ENCODE results near the gene SNRNP27.

SNRNP27 gene

GRCh38 chr2:69916106-69916505 is 22.4 kb downstream of the SNRNP27 start:
- no peak for DNase-seq (ENCODE audit: low spot score)

GRCh38 chr2:69917852-69918251 is 24.1 kb downstream of the SNRNP27 start:
- DNase-seq (ENCODE audit: low spot score) = peak; percentile 84

DNA sequence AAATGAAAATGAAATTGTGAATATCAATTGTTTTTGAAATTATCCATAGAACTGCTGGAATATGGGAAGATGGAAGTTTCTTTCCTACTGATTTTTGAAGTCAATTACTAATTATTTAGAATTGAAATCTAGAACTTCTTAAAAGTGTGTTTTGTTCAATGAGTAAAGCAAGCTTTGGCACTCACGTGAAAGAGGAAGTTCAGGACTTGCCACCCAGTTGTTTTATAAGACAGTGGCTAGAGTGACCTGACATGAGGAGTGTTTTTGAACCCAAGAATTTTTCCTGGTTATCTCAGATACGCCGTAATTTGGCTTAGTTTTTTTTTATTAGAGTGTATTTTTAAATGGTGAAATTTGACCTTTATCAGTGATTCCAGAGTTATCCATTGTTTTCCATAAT is 24.6 kb downstream of the SNRNP27 start:
- no peak for DNase-seq (ENCODE audit: low spot score)

DNA sequence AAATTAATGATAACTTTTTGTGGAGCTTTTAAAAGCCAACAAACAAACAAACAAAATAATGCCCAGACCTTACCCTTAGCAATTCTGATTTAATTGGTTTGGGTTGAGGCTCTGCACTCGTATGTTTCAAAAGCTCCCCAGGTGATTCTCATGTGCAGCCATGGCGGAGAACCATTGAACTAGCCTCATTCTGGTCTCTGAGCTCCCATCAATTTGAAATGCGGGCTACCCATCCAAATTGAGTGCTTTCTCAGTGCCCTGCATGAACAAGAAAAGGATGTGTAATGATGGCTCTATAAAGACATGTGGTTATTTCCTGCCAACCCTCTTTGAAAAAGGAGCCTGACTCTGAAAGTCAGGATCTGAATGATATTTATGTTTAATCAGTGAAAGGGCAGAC is 29.4 kb downstream of the SNRNP27 start:
- no peak for DNase-seq (ENCODE audit: low spot score)

DNA sequence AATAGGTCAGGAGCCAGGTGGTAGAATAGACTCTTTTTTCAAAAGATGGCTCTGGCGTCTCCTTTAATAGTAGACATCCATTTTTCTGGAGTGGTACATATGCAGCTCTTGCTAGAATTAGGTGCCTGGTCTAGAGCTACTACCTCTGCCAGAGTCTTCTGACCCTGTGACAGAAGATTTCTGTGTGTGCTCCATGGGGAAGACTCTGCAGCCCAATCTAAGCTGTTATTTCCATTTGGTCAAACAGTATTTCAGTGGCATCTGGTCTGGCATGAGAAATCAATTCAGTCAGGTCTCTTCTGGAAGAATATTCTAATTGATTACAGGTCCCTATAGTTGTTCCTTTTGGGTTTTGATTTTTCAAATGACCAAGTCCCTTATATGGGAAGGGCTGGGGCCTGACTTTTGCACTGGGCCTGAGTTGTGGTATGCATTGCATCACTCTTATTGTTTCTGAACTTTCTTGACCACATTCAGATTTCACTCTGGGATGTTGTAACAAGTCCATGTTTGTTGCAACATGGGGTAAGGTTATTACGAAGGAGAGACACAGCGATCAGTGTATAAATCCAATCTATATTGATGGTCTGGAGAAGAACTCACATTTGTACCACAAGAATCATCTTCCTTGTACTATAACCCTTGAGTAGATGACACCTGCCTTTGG is 33.2 kb downstream of the SNRNP27 start:
- DNase-seq (ENCODE audit: low spot score) = no peak

- DNase-seq (ENCODE audit: low spot score) = no peak
Observed at GRCh38 chr2:69931832-69932595, 38.3 kb downstream of the SNRNP27 start.

DNA sequence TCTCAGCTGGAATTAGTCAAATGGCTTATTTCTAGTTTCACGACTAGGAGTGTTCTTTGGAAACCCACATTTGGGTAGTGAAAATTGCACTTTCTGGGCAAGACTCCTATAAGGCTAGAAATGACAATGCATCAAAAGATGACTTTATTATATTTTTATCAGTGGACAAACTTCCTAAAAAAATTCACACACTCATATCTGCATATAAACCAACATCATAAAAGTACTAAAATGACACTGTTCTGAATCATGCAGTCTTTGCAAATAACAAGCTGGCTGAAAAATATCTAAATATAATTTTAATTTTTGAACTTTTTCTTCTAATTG is 38.8 kb downstream of the SNRNP27 start:
- DNase-seq (ENCODE audit: low spot score) = no peak

- no peak for DNase-seq (ENCODE audit: low spot score)
Observed at GRCh38 chr2:69933254-69933828, 39.6 kb downstream of the SNRNP27 start.

GRCh38 chr2:69933839-69934613 is 40.3 kb downstream of the SNRNP27 start:
- peak; percentile 85 for DNase-seq (ENCODE audit: low spot score)

DNA sequence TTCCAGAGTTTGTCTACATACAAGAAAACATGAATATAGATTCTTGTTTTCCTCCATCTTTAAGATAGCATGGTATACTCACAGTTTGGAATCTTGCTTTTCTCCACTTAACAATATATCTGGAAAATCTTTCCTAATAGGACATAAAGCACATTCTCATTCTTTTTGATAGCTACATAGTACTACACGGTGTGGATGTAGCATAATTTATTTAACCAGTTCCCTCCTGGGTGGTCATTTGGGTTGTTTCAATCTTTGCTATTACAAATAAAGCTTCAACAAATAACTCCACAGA is 40.8 kb downstream of the SNRNP27 start:
- DNase-seq (ENCODE audit: low spot score) = no peak

DNA sequence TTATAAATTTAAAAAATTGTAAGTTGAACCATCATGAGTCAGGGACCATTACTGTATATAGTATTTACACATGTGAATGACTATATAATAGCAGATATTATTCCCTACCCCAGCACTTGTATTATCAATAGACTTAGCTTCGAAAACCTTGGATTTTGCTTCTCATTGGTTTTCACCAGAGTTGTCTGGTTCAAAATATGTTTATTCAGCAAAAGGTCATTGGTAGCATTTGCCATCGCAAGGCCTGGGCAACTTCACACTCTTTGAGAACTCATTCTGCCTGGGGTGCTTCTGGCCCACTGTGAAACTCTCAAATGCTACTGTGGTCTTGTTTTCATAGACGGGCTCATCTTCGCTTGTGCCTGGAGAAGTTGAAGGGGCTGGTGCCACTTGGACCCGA is 41.3 kb downstream of the SNRNP27 start:
- DNase-seq (ENCODE audit: low spot score) = no peak

GRCh38 chr2:69936906-69937305 is 43.1 kb downstream of the SNRNP27 start:
- peak; percentile 36 for DNase-seq (ENCODE audit: low spot score)

DNA sequence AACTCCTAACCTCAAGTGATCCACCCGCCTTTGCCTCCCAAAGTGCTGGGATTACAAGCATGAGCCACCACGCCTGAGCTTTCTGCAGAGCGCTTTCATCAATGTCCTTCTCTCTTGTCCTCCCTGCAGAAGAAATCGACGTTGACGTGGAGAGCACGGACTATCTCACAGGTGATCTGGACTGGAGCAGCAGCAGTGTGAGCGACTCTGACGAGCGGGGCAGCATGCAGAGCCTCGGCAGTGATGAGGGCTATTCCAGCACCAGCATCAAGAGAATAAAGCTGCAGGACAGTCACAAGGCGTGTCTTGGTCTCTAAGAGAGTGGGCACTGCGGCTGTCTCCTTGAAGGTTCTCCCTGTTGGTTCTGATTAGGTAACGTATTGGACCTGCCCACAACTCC is 44.2 kb downstream of the SNRNP27 start:
- DNase-seq (ENCODE audit: low spot score) = no peak

GRCh38 chr2:69939722-69940121 is 46.0 kb downstream of the SNRNP27 start:
- DNase-seq (ENCODE audit: low spot score) = no peak

GRCh38 chr2:69940691-69941090 is 46.9 kb downstream of the SNRNP27 start:
- DNase-seq (ENCODE audit: low spot score) = no peak

DNA sequence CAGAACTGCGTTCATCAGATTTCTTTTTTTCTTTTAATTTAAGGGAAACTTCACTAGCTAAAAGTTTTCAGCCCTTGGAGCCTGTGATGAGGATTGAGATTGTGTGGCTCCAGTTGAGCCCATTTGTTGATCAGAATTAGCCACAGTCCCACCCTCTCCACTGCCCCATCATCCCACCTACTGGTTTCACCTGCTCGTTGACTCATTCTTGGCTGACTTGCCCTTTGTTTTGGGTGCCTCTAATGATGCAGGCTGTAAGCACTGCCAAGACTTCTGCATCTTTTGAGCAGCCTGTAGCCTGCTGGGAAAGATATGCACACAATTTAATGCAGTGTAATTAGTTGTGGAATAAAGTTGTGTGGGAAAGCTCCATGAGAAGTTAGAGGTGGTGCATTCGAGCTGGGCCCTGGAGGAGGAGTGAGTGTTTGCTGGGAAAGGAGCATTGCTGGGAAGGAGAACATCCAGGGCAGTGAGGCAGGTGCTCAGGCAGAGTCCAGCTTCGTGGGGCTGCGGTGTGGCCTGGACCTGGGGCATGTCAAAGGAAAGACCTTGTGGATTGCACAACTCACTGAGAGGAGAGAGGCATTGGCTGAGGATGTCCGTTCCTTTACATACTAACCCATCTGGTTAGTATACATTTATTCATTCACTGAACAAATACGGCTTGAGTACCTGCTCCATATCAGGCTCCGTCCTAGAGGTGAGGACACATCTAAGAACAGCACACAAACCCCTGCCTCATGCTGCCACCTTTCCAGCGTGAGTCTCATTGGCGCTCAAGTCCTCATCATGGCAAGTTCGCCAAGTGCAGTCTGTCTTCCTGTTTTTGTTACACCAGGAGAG is 49.5 kb downstream of the SNRNP27 start:
- DNase-seq (ENCODE audit: low spot score) = no peak

DNA sequence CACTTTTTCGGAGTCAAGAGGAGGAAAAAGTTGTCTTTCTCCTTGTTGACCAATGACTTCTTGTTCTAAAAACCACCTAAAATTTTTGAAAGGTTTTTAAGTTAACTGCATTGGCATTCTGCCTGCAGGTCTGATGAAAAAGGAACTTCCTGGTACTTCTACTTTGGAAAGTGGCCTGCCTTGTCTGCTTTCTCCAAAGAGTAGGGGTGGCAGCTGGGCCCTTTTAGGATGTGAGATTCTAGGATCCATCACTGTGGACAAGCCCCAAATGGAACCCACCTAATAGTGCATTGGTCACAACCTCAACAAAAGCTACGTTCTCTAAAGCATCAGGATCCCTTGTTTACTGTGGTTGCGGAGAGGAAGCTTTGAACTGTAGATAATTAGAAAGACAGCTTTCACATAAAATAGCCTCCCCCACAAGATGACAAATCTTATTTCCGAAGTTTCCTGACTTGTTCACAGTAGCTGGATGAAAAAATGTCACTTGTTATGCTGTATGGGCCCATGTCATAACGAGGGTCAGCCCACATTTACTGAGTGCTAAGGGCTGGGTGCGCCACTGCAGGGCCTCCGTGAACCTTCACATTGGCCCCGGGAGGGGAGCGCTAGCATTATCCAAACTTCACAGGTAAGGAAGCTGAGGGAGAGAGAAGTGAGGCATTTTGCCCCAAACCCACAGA is 50.2 kb downstream of the SNRNP27 start:
- no peak for DNase-seq (ENCODE audit: low spot score)

DNA sequence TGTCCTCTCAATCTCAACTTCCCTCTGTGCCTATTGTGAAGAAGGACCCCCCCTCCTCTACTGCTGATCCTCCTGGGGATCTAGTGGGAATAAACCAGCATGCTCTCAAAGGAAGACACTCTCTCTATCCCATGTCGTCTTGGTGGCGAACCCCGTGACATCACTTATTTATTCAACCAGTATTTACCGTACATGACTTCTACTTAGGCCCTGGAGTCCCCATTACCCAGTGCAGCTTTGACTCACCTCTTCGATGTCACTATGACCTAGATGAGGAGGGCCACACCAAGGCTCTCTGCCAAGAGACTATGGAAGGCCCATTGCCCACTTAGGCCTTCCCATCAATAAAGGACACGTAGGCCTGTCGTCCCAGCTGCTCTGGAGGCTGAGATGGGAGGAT is 51.0 kb downstream of the SNRNP27 start:
- DNase-seq (ENCODE audit: low spot score) = no peak

DNA sequence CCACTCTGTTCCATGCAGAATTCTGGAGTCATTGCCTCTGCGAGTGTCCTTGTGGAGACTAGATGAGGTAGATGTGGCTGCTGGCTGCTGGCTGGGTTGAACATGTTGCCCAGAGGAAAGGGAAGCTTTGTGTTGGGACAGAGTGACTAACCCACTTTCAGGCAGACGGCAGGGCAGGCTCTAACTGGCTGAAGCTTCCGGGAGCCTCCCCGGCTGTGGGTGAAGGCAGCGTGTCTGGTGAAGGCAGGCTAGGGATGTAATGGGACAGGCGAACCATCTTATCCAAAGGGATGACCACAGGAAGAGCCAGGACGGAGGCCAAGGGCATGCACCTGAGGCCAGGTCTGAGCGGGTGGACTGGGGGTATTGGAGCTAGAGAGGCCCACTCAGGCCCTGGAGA is 51.7 kb downstream of the SNRNP27 start:
- no peak for DNase-seq (ENCODE audit: low spot score)

GRCh38 chr2:69945941-69946340 is 52.2 kb downstream of the SNRNP27 start:
- DNase-seq (ENCODE audit: low spot score) = no peak
